Retinal pigment epithelial cell (primary cell): Measurements from ENCODE around the gene OR2S2.
"Not testable (repeated sequence)": the region's sequence is repeated elsewhere in the genome, so short reads cannot be mapped to it uniquely, and the experiment has no call there.

Experiments used
- DNase-seq: peaks from one replicate; pipeline ENCODE4 v3.0.0-alpha.2; 2010; ENCODE audit warnings: low read depth
- H3K4me3 ChIP-seq: 2 replicates; pipeline ENCODE4 v1.5.1; 2011; ENCODE audit warnings: mild to moderate bottlenecking, low read length, control low read depth, moderate library complexity
- CTCF ChIP-seq: conservative IDR thresholded peaks from 2 replicates; pipeline ENCODE4 v1.5.1; 2011; ENCODE audit warnings: low read depth, low read length, control low read depth, inconsistent platforms

The OR2S2 gene

GRCh38 chr9:35958104-35958837 is at the start of gene OR2S2:
Gene OR2S2, minus strand, starts transcription at chr9:35958154. Its CDS starts 56 bp downstream, at chr9:35958098.
- TF ChIP-seq CTCF: no peak
- no peak within 1 kb of the TSS for H3K4me3 ChIP-seq
- DNase-seq: no peak

- TF ChIP-seq CTCF: no peak
- no peak for DNase-seq
- no peak overlapping the region for H3K4me3 ChIP-seq
These were observed 49.4 kb upstream of the OR2S2 start for GRCh38 chr9:36007316-36007708.

- DNase-seq: no peak
- no peak for TF ChIP-seq CTCF
- H3K4me3 ChIP-seq: no peak overlapping the region
These were observed 48.8 kb upstream of the OR2S2 start for GRCh38 chr9:36006549-36007315.

GRCh38 chr9:36005891-36006290 is 47.9 kb upstream of the OR2S2 start:
- DNase-seq: no peak
- H3K4me3 ChIP-seq: no peak overlapping the region

GRCh38 chr9:35998333-35998732 is 40.4 kb upstream of the OR2S2 start:
- H3K4me3 ChIP-seq: no peak overlapping the region
- DNase-seq: no peak
- TF ChIP-seq CTCF: no peak

More at GRCh38 chr9:36005891-36006290, 47.9 kb upstream of the OR2S2 start:
- no peak for TF ChIP-seq CTCF

- DNase-seq, H3K4me3 ChIP-seq: not testable (repeated sequence)
These were observed 39.1 kb upstream of the OR2S2 start for GRCh38 chr9:35997016-35997415.

GRCh38 chr9:35996358-35996970 is 38.5 kb upstream of the OR2S2 start:
- DNase-seq: no peak
- H3K4me3 ChIP-seq: no peak overlapping the region
- TF ChIP-seq CTCF: no peak
